Neural progenitor cell (in vitro differentiated cells): ENCODE results near the gene ZNF506. TPM values are rescaled to one million over a fixed set of nuclear protein-coding genes. Genes with fewer than 3 reads are reported as not detected.
"Not testable (repeated sequence)": the region's sequence is repeated elsewhere in the genome, so short reads cannot be mapped to it uniquely, and the experiment has no call there.

Experiments
- DNase-seq: peaks from one replicate; pipeline ENCODE4 v3.0.0-alpha.2; 2016; ENCODE audit warnings: low spot score
- H2AFZ ChIP-seq: fragments of 200-600 bp; sonication (generic); replicated peaks from 2 replicates; pipeline ENCODE4 v1.6.1; 2016; ENCODE audit warnings: antibody characterized with exemption
- H3F3A ChIP-seq: fragments of 200-600 bp; sonication (generic); 2 replicates; pipeline ENCODE4 v1.6.1; 2016; ENCODE audit warnings: antibody characterized with exemption, low read depth
- H3K27ac ChIP-seq: fragments of 200-600 bp; sonication (generic); 2 replicates; pipeline ENCODE4 v1.5.1; 2016; ENCODE audit warnings: mild to moderate bottlenecking
- H3K27me3 ChIP-seq: fragments of 200-600 bp; sonication (generic); 2 replicates; pipeline ENCODE4 v1.6.1; 2016; ENCODE audit warnings: mild to moderate bottlenecking, moderate library complexity
- H3K36me3 ChIP-seq: fragments of 200-600 bp; sonication (generic); 2 replicates; pipeline ENCODE4 v1.5.1; 2016
- H3K4me1 ChIP-seq: fragments of 200-600 bp; sonication (generic); 2 replicates; pipeline ENCODE4 v1.6.1; 2016; ENCODE audit warnings: mixed run types
- H3K4me2 ChIP-seq: fragments of 200-600 bp; sonication (generic); 2 replicates; pipeline ENCODE4 v1.6.1; 2016
- H3K4me3 ChIP-seq: fragments of 200-600 bp; sonication (generic); 2 replicates; pipeline ENCODE4 v1.5.1; 2016
- H3K79me2 ChIP-seq: fragments of 200-600 bp; sonication (generic); 2 replicates; pipeline ENCODE4 v1.6.1; 2016; ENCODE audit warnings: low read depth
- H3K9ac ChIP-seq: fragments of 200-600 bp; sonication (generic); 2 replicates; pipeline ENCODE4 v1.6.1; 2016
- H3K9me3 ChIP-seq: fragments of 200-600 bp; sonication (generic); 2 replicates; pipeline ENCODE4 v1.5.1; 2016; ENCODE audit warnings: low read depth
- H4K20me1 ChIP-seq: fragments of 200-600 bp; sonication (generic); 2 replicates; pipeline ENCODE4 v1.6.1; 2016; ENCODE audit warnings: low read depth
- H3K27ac Mint-ChIP-seq: 3 replicates; pipeline ENCODE4 v1.8.0; 2021; ENCODE audit warnings: mixed read lengths
- H3K27me3 Mint-ChIP-seq: 2 replicates; pipeline ENCODE4 v1.8.0; 2022; ENCODE audit warnings: low read depth, mild to moderate bottlenecking, inconsistent platforms, moderate library complexity, mixed read lengths; ENCODE audit not compliant: insufficient read depth
- H3K36me3 Mint-ChIP-seq: 3 replicates; pipeline ENCODE4 v1.8.0; 2021; ENCODE audit warnings: mixed read lengths
- H3K4me1 Mint-ChIP-seq: 3 replicates; pipeline ENCODE4 v1.8.0; 2021; ENCODE audit warnings: mixed read lengths
- H3K4me3 Mint-ChIP-seq: 3 replicates; pipeline ENCODE4 v1.8.0; 2021; ENCODE audit warnings: mild to moderate bottlenecking, moderate library complexity, mixed read lengths
- H3K9me3 Mint-ChIP-seq: 3 replicates; pipeline ENCODE4 v1.8.0; 2020; ENCODE audit warnings: mixed read lengths
- EZH2 ChIP-seq: fragments of 200-600 bp; sonication (generic); IDR thresholded peaks from 2 replicates; pipeline ENCODE4 v1.6.1; 2017; ENCODE audit warnings: antibody characterized with exemption, mild to moderate bottlenecking, moderate library complexity
- EZH2phosphoT487 ChIP-seq: fragments of 200-600 bp; sonication (generic); IDR thresholded peaks from 2 replicates; pipeline ENCODE4 v1.6.1; 2017; ENCODE audit warnings: antibody characterized with exemption
- total RNA-seq: library from RNA; depleted of rRNA; stranded (reverse); fragments of >200 nt; gene quantifications from 2 replicates; pipeline ENCODE4 v1.2.3, GENCODE V29; 2015; ENCODE audit warnings: low replicate concordance
- TF ChIP-seq, protein P1 (sequence below): fragments of 200-600 bp; sonication (generic); IDR thresholded peaks from 2 replicates; pipeline ENCODE4 v1.5.1; 2017; ENCODE audit warnings: antibody characterized with exemption, mild to moderate bottlenecking

The ZNF506 gene
- total RNA-seq, 1 donor from 2014 or later, result 19.9 TPM

DNA sequence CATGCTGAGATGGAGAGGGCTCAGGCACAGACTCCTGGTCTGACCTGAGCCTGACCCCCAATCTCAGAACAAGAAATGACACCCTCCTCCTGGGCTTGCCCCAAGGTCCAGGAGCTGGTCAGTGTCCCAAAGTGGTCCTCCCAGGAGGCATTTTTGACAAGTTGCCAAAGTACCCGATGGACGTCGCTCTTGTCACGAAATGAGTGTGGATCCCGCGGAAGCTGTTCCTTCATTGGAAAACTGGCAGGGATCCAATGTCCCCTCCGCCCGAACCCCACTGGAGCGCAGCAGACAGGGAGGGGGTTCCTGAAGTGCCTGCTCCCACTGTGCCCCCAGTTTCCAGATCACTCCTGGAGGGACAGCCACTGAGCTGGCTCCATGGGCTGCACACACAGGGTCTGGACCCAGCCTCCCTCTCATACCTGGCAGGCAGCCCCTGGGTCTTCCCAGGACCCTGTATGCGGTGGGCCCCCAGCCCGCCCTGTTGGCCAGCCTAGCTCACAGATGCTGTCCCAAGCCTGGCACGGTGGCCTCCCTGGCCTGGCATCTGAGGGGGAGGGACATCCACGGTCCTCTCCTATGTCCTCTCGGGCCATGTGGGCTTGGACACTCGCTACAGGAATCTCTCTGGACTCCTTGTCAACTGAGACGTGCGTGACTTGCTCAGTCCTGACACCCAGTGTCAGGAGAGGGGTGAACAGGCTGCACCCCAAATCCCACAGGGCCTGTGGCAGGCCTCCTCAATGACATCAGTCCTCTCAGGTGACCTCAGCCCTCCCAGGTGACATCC is 75.9 kb downstream of the ZNF506 start:
- H3K4me1 Mint-ChIP-seq, result no peaks in the 10 kb centered on the region
- H3K36me3 Mint-ChIP-seq, result peaks cover 2% of the 10 kb centered on the region
- Histone ChIP-seq H3K27me3 (no peaks in the 10 kb centered on the region), H2AFZ (no peak overlapping the region), H3K27ac (no peak overlapping the region), H3K4me2 (no peak overlapping the region), H3K9ac (no peak overlapping the region), H3K36me3 (no peaks in the 10 kb centered on the region), H3K79me2 (no peaks in the 10 kb centered on the region), H3K4me1 (no peaks in the 10 kb centered on the region), H3K4me3 (no peak overlapping the region), H3F3A (no peaks in the 10 kb centered on the region), H4K20me1 (no peaks in the 10 kb centered on the region), H3K9me3 (no peaks in the 10 kb centered on the region)
- peaks cover 33% of the 10 kb centered on the region for H3K9me3 Mint-ChIP-seq
- no peak overlapping the region for H3K27ac Mint-ChIP-seq
- H3K4me3 Mint-ChIP-seq, result no peak overlapping the region
- H3K27me3 Mint-ChIP-seq, result peaks cover 7% of the 10 kb centered on the region
- DNase-seq, result no peak
- TF ChIP-seq EZH2phosphoT487, result no peak
- no peak for TF ChIP-seq EZH2
- TF ChIP-seq, protein P1, sequence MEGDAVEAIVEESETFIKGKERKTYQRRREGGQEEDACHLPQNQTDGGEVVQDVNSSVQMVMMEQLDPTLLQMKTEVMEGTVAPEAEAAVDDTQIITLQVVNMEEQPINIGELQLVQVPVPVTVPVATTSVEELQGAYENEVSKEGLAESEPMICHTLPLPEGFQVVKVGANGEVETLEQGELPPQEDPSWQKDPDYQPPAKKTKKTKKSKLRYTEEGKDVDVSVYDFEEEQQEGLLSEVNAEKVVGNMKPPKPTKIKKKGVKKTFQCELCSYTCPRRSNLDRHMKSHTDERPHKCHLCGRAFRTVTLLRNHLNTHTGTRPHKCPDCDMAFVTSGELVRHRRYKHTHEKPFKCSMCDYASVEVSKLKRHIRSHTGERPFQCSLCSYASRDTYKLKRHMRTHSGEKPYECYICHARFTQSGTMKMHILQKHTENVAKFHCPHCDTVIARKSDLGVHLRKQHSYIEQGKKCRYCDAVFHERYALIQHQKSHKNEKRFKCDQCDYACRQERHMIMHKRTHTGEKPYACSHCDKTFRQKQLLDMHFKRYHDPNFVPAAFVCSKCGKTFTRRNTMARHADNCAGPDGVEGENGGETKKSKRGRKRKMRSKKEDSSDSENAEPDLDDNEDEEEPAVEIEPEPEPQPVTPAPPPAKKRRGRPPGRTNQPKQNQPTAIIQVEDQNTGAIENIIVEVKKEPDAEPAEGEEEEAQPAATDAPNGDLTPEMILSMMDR, result no peak

DNA sequence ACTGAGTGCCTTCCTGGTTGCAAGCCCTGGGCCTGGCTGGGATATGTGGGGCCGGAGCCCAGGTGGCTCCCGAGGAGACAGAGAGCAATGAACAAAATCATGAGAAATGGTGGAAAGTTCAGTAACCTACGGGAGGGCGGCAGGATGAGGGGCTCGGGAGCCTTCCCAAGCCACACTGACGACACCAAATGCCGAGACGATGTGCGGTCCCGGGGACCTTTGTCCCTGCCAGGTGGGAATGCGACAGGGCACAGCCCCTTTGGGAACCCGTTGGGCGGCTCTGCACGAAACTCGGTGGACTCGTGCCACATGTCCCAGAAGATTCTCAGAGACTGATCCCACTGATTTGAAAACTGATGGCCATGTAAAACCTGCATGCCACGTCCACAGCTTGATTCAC is 76.9 kb downstream of the ZNF506 start:
- no peaks in the 10 kb centered on the region for H3K4me1 Mint-ChIP-seq

DNA sequence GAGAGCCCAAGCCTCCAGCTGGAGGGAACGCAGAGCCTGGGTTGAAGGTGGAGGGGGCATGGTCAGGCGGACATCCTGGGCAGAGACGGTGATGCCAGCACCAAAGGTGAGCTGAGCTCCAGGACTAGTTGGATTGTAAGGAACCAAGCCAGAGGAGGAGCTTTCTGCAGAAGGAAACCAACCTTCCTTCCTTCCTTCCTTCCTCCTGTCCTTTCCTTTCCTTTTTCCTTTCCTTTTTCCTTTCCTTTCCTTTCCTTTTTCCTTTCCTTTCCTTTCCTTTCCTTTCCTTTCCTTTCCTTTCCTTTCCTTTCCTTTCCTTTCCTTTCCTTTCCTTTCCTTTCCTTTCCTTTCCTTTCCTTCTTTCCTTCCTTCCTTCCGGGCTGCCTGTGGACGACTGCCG is 77.6 kb downstream of the ZNF506 start:
- peaks cover 34% of the 10 kb centered on the region for H3K9me3 Mint-ChIP-seq
- H3K36me3 Mint-ChIP-seq, result not testable (repeated sequence)

More for the DNA sequence above, 76.9 kb downstream of the ZNF506 start:
- TF ChIP-seq EZH2phosphoT487, result no peak
- TF ChIP-seq EZH2, result no peak
- TF ChIP-seq, protein P1, result no peak
- Mint-ChIP-seq H3K27me3 (peaks cover 7% of the 10 kb centered on the region), H3K36me3 (peaks cover 2% of the 10 kb centered on the region), H3K9me3 (peaks cover 32% of the 10 kb centered on the region), H3K4me3 (no peak overlapping the region), H3K27ac (no peak overlapping the region)
- Histone ChIP-seq H3K4me3 (no peak overlapping the region), H3K9me3 (no peaks in the 10 kb centered on the region), H2AFZ (no peak overlapping the region), H3K27ac (no peak overlapping the region), H3K4me1 (no peaks in the 10 kb centered on the region), H3K36me3 (no peaks in the 10 kb centered on the region), H4K20me1 (no peaks in the 10 kb centered on the region), H3K27me3 (no peaks in the 10 kb centered on the region), H3K4me2 (no peak overlapping the region), H3K9ac (no peak overlapping the region), H3K79me2 (no peaks in the 10 kb centered on the region), H3F3A (no peaks in the 10 kb centered on the region)
- no peak for DNase-seq

DNA sequence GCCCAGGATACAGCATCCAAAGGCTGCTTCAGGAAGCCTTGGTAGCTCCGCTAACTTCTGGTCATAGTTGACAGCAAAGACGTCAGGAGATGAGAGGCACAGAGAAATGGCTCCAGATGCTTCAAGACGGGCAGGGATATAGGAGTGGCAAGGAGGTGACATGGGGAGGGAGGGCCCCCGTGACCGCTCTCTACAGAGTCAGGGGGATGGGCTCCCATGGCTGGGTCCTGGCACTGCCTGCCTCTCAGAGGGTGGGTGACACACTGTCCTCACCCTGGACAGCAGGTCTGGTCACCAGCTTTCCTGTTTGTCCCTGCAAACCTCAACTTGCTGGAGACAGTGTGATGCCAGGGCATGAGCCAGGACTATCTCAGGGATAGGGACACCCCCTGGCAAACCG is 78.4 kb downstream of the ZNF506 start:
- Histone ChIP-seq H3K4me2 (no peak overlapping the region), H3K36me3 (no peaks in the 10 kb centered on the region), H3K4me3 (no peak overlapping the region), H3K27ac (no peak overlapping the region), H3K79me2 (no peaks in the 10 kb centered on the region), H3F3A (no peaks in the 10 kb centered on the region), H3K9me3 (no peaks in the 10 kb centered on the region), H3K27me3 (no peaks in the 10 kb centered on the region), H3K9ac (no peak overlapping the region), H4K20me1 (no peaks in the 10 kb centered on the region), H2AFZ (no peak overlapping the region), H3K4me1 (no peaks in the 10 kb centered on the region)
- TF ChIP-seq EZH2, result no peak
- TF ChIP-seq, protein P1, result no peak
- TF ChIP-seq EZH2phosphoT487, result no peak
- no peak overlapping the region for H3K27ac Mint-ChIP-seq
- H3K9me3 Mint-ChIP-seq, result peaks cover 32% of the 10 kb centered on the region
- DNase-seq, result no peak
- no peak overlapping the region for H3K4me3 Mint-ChIP-seq
- H3K36me3 Mint-ChIP-seq, result peaks cover 2% of the 10 kb centered on the region
- no peaks in the 10 kb centered on the region for H3K4me1 Mint-ChIP-seq
- peaks cover 7% of the 10 kb centered on the region for H3K27me3 Mint-ChIP-seq

More for the DNA sequence above, 77.6 kb downstream of the ZNF506 start:
- not testable (repeated sequence) for H3K79me2 ChIP-seq, H3K9ac ChIP-seq, H3K9me3 ChIP-seq, H3K4me1 Mint-ChIP-seq, H2AFZ ChIP-seq, H3K4me3 Mint-ChIP-seq, H4K20me1 ChIP-seq, H3K4me2 ChIP-seq, H3K27me3 Mint-ChIP-seq, H3K27ac ChIP-seq, H3K27me3 ChIP-seq, DNase-seq, H3F3A ChIP-seq, H3K4me3 ChIP-seq, H3K36me3 ChIP-seq, H3K4me1 ChIP-seq, H3K27ac Mint-ChIP-seq
